Smooth muscle cell (in vitro differentiated cells): ENCODE data around the gene C4orf51. TPM values are rescaled to one million over a fixed set of nuclear protein-coding genes. Genes with fewer than 3 reads are reported as not detected.

Source experiments
- DNase-seq: peaks from one replicate; lab custom pipeline; 2025; ENCODE audit not compliant: unreplicated experiment; lab: John Stamatoyannopoulos, UW
- H2AFZ ChIP-seq: fragments of 200-600 bp; sonication (generic); 2 replicates; pipeline ENCODE4 v1.6.0; 2016; ENCODE audit warnings: antibody characterized with exemption, low read depth, mild to moderate bottlenecking
- H3F3A ChIP-seq: fragments of 200-600 bp; sonication (generic); 2 replicates; pipeline ENCODE4 v1.6.0; 2017; ENCODE audit warnings: antibody characterized with exemption, low read depth
- H3K27ac ChIP-seq: fragments of 200-600 bp; sonication (generic); 2 replicates; pipeline ENCODE4 v1.5.1; 2016; ENCODE audit warnings: low read depth, mild to moderate bottlenecking
- H3K27me3 ChIP-seq: fragments of 200-600 bp; sonication (generic); 2 replicates; pipeline ENCODE4 v1.6.1; 2016; ENCODE audit warnings: low read depth, mild to moderate bottlenecking
- H3K36me3 ChIP-seq: fragments of 200-600 bp; sonication (generic); 2 replicates; pipeline ENCODE4 v1.5.1; 2016; ENCODE audit warnings: low read depth
- H3K4me1 ChIP-seq: fragments of 200-600 bp; sonication (generic); 2 replicates; pipeline ENCODE4 v1.5.1; 2016; ENCODE audit warnings: low read depth
- H3K4me2 ChIP-seq: fragments of 200-600 bp; sonication (generic); 2 replicates; pipeline ENCODE4 v1.6.0; 2016; ENCODE audit warnings: mild to moderate bottlenecking
- H3K4me3 ChIP-seq: fragments of 200-600 bp; sonication (generic); 2 replicates; pipeline ENCODE4 v1.5.1; 2016; ENCODE audit warnings: mild to moderate bottlenecking
- H3K79me2 ChIP-seq: fragments of 200-600 bp; sonication (generic); 2 replicates; pipeline ENCODE4 v1.6.0; 2016; ENCODE audit warnings: low read depth, mild to moderate bottlenecking
- H3K9ac ChIP-seq: fragments of 200-600 bp; sonication (generic); 2 replicates; pipeline ENCODE4 v1.6.0; 2016; ENCODE audit warnings: low read depth
- H3K9me3 ChIP-seq: fragments of 200-600 bp; sonication (generic); replicated peaks from 2 replicates; pipeline ENCODE4 v1.5.1; 2016; ENCODE audit warnings: low read depth
- H4K20me1 ChIP-seq: fragments of 200-600 bp; sonication (generic); 2 replicates; pipeline ENCODE4 v1.6.0; 2016; ENCODE audit warnings: low read depth
- WGBS: methylation state at CpG from one replicate; pipeline ENCODE4 v1.1.7; 2016; ENCODE audit warnings: low lambda C conversion rate; 5-methylcytosine and 5-hydroxymethylcytosine counted together
- polyA plus RNA-seq: library from polyadenylated mRNA; unstranded; fragments of >200 nt; fragmentation: Nextera tagmentation; extraction: Ambion mirVana; gene quantifications from 2 replicates; pipeline ENCODE4 v1.2.1, GENCODE V29; 2016
- total RNA-seq: library from RNA; depleted of rRNA; stranded (reverse); fragments of >200 nt; gene quantifications from 2 replicates; pipeline ENCODE4 v1.2.3, GENCODE V29; 2014
- TF ChIP-seq, protein P1 (sequence below): fragments of 200-600 bp; sonication (generic); IDR thresholded peaks from 2 replicates; pipeline ENCODE4 v1.5.1; 2017; ENCODE audit warnings: borderline replicate concordance, mild to moderate bottlenecking, antibody characterized with exemption; ENCODE audit not compliant: insufficient read depth, poor library complexity, severe bottlenecking

Gene C4orf51
- total and polyA plus RNA-seq, 2 experiments from 2014 or later, result not detected

DNA sequence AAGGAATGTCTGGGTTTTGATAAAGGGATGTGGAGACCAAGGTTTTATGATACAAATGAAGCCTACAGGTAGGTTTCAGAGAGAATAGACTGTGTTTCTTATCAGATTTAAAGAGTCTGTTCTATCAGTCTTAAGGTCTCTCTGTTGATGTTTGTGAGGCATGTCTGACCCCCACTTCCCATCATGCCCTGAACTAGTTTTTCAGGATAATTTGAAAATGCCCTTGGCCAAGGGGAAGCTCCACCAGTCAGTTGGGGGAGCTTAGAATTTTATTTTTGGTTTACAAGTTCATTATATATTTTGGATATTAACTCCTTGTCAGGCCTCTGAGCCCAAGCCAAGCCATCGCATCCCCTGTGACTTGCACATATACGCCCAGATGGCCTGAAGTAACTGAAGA lies 18.6 kb downstream of the C4orf51 start:
- Histone ChIP-seq H3K9ac (no peak overlapping the region), H3K9me3 (no peaks in the 10 kb centered on the region), H3K4me3 (no peak overlapping the region), H3K79me2 (no peaks in the 10 kb centered on the region), H3K4me1 (no peaks in the 10 kb centered on the region), H3K36me3 (no peaks in the 10 kb centered on the region), H2AFZ (no peak overlapping the region), H4K20me1 (no peaks in the 10 kb centered on the region), H3K27me3 (peaks cover 3% of the 10 kb centered on the region), H3K27ac (no peak overlapping the region), H3F3A (no peaks in the 10 kb centered on the region), H3K4me2 (no peak overlapping the region)
- DNase-seq, result no peak
- 89% methylated on average over 2 of the region's 2 CpGs for WGBS
- TF ChIP-seq, protein P1, sequence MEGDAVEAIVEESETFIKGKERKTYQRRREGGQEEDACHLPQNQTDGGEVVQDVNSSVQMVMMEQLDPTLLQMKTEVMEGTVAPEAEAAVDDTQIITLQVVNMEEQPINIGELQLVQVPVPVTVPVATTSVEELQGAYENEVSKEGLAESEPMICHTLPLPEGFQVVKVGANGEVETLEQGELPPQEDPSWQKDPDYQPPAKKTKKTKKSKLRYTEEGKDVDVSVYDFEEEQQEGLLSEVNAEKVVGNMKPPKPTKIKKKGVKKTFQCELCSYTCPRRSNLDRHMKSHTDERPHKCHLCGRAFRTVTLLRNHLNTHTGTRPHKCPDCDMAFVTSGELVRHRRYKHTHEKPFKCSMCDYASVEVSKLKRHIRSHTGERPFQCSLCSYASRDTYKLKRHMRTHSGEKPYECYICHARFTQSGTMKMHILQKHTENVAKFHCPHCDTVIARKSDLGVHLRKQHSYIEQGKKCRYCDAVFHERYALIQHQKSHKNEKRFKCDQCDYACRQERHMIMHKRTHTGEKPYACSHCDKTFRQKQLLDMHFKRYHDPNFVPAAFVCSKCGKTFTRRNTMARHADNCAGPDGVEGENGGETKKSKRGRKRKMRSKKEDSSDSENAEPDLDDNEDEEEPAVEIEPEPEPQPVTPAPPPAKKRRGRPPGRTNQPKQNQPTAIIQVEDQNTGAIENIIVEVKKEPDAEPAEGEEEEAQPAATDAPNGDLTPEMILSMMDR, result no peak

DNA sequence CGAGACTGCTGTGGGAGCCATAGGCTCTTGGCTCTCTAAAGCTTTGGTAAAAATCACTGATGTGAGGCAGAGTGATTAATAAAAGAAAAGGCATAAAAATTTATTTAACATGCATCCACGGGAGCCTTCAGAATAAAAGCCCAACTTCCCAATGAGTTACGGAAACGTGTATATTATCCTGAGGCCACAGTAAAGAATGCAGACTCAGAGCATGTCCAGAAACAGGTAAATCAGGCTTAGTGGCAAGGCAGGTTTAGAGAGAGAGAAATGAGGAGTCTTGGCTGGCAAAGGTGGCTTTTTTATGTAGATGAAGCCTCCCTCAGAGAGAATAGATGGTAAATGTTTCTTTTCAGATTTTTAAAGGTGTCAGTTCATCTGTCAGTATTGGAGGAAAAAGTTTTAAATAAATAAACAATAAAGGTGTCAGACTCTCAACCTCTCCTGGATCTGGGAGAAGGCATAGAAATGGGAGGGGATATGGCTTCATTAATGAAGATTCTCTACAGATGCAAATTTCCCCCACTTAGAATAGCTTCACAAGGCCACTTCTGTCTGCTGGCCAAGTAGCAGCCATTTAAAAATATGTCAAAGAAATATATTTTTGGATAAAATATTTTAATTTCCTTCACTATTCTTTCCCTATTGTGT lies 24.0 kb downstream of the C4orf51 start:
- TF ChIP-seq, protein P1, result no peak
- no peak for DNase-seq
- 21% methylated on average over 4 of the region's 4 CpGs for WGBS

DNA sequence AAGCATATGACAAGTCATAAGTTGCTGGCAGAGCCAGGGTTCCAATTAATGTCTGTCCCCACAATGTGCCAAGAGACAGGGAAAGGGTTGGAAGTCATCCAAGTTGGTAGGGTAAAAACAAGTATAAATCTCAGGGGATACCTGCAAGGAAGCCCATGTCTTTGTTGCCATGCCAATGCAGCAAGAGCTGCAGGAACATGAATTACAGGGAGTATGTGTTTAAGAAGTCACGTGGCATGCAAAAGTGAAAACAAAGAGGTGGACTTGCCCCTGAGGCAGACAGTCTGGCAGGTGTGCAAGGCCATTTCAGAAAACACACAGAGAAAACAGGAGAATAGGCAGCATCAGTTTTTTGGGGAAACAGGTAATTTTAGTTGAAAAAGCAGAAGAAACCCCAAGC lies 29.4 kb downstream of the C4orf51 start:
- Histone ChIP-seq H4K20me1 (no peaks in the 10 kb centered on the region), H3K9me3 (no peaks in the 10 kb centered on the region), H3K9ac (no peak overlapping the region), H3K4me2 (no peak overlapping the region), H3K27ac (no peak overlapping the region), H3K27me3 (peaks cover under 1% of the 10 kb centered on the region), H3K79me2 (no peaks in the 10 kb centered on the region), H3K4me1 (no peaks in the 10 kb centered on the region), H3K4me3 (no peak overlapping the region), H3K36me3 (no peaks in the 10 kb centered on the region), H2AFZ (no peak overlapping the region), H3F3A (no peaks in the 10 kb centered on the region)
- TF ChIP-seq, protein P1, result no peak
- 78% methylated on average over 1 of the region's 1 CpG for WGBS
- no peak for DNase-seq

More for the DNA sequence above, 24.0 kb downstream of the C4orf51 start:
- Histone ChIP-seq H3K9me3 (no peaks in the 10 kb centered on the region), H3K27ac (no peak overlapping the region), H3F3A (no peaks in the 10 kb centered on the region), H4K20me1 (no peaks in the 10 kb centered on the region), H3K4me1 (no peaks in the 10 kb centered on the region), H3K4me3 (no peak overlapping the region), H2AFZ (no peak overlapping the region), H3K79me2 (no peaks in the 10 kb centered on the region), H3K4me2 (no peak overlapping the region), H3K36me3 (no peaks in the 10 kb centered on the region), H3K27me3 (peaks cover 11% of the 10 kb centered on the region), H3K9ac (no peak overlapping the region)

DNA sequence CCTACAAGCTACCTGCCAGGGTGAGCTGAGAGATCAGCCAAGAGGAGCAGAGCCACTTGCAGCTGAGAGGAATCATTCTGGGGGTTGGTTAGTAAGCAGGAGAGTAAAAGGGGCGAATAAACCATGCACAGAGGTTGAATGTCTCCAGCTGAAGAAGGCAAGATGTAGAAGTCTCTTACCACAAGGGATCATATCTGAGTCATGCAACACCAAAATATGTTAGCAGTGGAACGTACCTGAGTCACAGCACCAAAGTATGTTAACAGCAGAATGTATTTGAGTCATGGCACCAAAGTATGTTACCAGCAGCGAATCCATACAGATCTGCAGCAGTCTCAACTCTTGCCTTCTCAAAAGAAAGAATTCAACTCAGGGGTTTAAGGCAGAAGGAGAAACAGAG lies 29.9 kb downstream of the C4orf51 start:
- Histone ChIP-seq H3K36me3 (no peaks in the 10 kb centered on the region), H3K4me3 (no peak overlapping the region), H3K27ac (no peak overlapping the region), H4K20me1 (no peaks in the 10 kb centered on the region), H3K9ac (no peak overlapping the region), H3K4me2 (no peak overlapping the region), H2AFZ (no peak overlapping the region), H3K9me3 (no peaks in the 10 kb centered on the region), H3K4me1 (no peaks in the 10 kb centered on the region), H3F3A (no peaks in the 10 kb centered on the region), H3K27me3 (no peaks in the 10 kb centered on the region), H3K79me2 (no peaks in the 10 kb centered on the region)
- 42% methylated on average over 3 of the region's 3 CpGs for WGBS
- DNase-seq, result no peak
- TF ChIP-seq, protein P1, result no peak
